H1 (cell line): Measurements from ENCODE around the gene LRRIQ4. TPM values are rescaled to one million over a fixed set of nuclear protein-coding genes. Genes with fewer than 3 reads are reported as not detected.

ENCODE experiments used
- ATF3 ChIP-seq: IDR thresholded peaks from 2 replicates; pipeline ENCODE4 v1.6.1; 2011; ENCODE audit warnings: low read depth, mild to moderate bottlenecking, low read length; ENCODE audit not compliant: insufficient read depth
- CREB1 ChIP-seq: IDR thresholded peaks from 2 replicates; pipeline ENCODE4 v1.6.1; 2012; ENCODE audit warnings: inconsistent platforms
- SUZ12 ChIP-seq: fragments of 200-600 bp; sonication (generic); IDR thresholded peaks from 2 replicates; pipeline ENCODE4 v1.6.1; 2012; ENCODE audit warnings: mild to moderate bottlenecking, inconsistent platforms, low read length, moderate library complexity, mixed read lengths
- YY1 ChIP-seq: IDR thresholded peaks from 2 replicates; pipeline ENCODE4 v1.6.1; 2011; ENCODE audit warnings: low read depth, mild to moderate bottlenecking, low read length
- polyA plus RNA-seq, 7 experiments: library from polyadenylated mRNA; depleted of rRNA in 3 of 7; stranded (reverse) in 5 of 7; unstranded in 2 of 7; fragments of >200 nt in 5 of 7; fragments of 200-250 nt in 2 of 7; gene quantifications; 1 replicate in 5 of 7; 2 replicates in 1 of 7; 4 replicates in 1 of 7; pipeline versions ENCODE4 v1.2.1 to v1.2.3, GENCODE V29; 2011 to 2013; ENCODE audit warnings: missing spikeins in 2 of 7, mixed read lengths in 2 of 7
- total RNA-seq: library from RNA; stranded (reverse); fragmentation: NEBNext Ultra II Directional; extraction: Animal tissue kit (Norgen Biotek cat#: 25700); gene quantifications from 2 replicates; pipeline ENCODE4 v1.2.1, GENCODE V29; 2021

LRRIQ4 gene
- total and polyA plus RNA-seq, 2 of the 8 experiments (the other 6 are each of a cell fraction or from before 2014, with no cell fraction given) = 0.08 TPM; not detected in 1

- TF ChIP-seq YY1 (no peak), CREB1 (no peak), ATF3 (no peak), SUZ12 (no peak)
Observed at GRCh38 chr3:169790687-169791429, 21.8 kb upstream of the LRRIQ4 start (continued).
